GM21723 (cell line): ENCODE measurements around the gene GAS1.

Source experiments
- ATAC-seq: cut with Tn5 transposase; IDR thresholded peaks from one replicate; pipeline ENCODE4 v1.9.1; 2021; ENCODE audit warnings: mild to moderate bottlenecking, moderate library complexity; ENCODE audit not compliant: unreplicated experiment

The GAS1 gene

DNA sequence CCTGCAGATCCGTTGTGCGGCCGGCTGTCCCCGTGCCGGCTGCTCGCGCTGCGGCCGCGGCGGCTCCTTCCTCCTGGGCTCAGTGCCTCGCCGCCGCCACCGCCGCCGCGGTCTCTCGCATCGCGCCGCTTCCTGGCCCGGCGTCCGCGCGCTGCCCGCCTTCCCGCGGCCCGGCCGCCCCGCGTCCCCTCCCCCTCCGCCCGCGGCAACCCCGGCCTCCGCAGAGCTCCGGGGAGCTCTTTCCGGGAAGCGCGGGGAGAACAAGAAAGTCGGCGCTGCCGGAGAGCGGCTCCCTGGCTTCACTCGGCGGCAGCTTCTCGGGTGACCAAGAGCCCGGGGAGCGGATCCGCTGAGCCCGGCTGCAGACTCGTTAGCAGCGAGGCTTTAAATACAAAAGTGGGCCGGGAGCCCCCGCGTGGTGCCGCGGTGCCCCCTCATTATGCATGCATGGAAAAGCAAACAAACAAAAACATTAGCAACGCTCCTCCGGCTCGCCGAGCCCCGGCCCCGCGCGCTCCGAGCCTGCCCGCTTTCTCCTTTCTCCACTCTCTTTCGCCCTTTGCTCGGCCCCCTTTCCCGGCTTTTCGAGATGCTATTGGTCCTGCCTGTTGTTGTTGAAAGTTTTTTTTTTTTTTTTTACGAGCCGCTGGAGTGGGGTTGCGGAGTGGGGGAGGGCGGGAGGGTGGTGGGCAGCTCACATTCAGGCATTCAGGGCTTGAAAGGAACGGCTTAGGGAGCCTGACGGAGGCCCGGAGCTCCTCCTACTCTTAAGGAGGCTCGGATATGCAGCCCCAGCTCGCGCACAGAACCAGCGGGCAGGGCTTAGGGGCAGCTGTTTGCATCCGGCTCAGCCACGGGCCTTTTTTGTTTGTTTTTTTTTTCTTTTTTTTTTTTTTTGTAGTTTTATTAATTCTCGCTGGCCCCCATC lies at the start of gene GAS1:
Gene GAS1 (minus strand): TSS at position 361 of the 928 bp plus-strand sequence. CDS start 727 bp downstream, outside the sequence.
- peak; percentile 58 for ATAC-seq

DNA sequence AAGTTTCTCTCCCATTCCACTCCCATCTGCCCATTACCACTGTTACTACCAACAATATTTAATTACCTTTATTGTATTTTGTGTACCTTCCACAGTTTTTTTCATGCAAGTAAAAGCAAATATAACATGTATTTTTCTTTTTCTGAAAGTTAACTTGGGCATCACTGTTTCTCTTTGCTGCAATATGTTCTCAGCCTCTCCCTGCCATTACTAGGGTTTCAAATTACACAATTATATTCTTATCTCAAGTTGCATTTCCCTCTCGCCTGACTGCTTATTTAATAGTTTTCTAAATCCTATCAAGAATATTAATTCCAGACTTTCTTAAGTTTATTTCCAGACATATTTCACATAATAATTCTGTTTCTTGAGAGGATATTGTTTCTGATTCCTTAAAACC lies 46.9 kb upstream of the GAS1 start:
- no peak for ATAC-seq

- no peak for ATAC-seq
Observed at GRCh38 chr9:86993830-86994229, 46.5 kb upstream of the GAS1 start.

GRCh38 chr9:86991077-86991476 lies 43.8 kb upstream of the GAS1 start:
- no peak for ATAC-seq

DNA sequence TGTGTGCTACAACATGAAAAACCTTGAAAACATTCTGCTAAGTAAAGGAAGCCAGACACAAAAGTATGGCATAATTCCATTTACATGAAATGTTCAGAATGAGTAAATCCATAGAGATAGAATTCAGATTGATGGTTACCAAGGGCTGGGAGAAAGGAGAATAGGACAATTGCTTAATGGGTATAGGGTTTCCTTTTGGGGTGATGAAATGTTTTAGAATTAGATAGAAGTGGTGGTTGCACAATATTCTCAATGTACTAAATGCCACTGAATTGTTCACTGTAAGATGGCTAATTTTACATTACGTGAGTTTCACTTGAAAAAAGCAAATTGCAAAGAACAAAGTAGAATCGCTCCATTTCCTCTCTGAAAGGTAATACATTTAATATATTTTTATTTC lies 43.0 kb upstream of the GAS1 start:
- no peak for ATAC-seq

DNA sequence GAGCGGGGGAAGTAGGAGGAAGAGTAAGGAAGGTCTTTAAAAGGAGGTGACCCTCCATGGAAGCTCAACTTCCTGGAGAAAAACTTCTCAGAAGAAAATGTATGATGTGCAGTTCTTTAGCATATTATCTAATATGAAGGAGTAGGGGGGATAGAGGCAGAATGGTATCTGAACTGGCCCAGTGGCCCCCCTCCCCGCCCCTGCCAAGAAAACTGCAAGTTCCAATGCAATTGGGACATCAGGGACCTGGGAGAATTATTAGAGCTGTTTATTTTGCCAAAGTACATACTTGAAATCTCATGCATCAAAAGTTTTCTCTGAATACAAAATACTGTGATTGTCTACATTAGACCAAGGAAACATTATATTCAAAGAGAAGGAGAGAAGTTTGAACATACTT lies 40.6 kb upstream of the GAS1 start:
- no peak for ATAC-seq

GRCh38 chr9:86985132-86985647 lies 37.9 kb upstream of the GAS1 start:
- no peak for ATAC-seq

GRCh38 chr9:86983620-86984259 lies 36.4 kb upstream of the GAS1 start:
- no peak for ATAC-seq

- no peak for ATAC-seq
Observed at GRCh38 chr9:86983249-86983619, 35.9 kb upstream of the GAS1 start.

- no peak for ATAC-seq
Observed at GRCh38 chr9:86980802-86981201, 33.5 kb upstream of the GAS1 start.

DNA sequence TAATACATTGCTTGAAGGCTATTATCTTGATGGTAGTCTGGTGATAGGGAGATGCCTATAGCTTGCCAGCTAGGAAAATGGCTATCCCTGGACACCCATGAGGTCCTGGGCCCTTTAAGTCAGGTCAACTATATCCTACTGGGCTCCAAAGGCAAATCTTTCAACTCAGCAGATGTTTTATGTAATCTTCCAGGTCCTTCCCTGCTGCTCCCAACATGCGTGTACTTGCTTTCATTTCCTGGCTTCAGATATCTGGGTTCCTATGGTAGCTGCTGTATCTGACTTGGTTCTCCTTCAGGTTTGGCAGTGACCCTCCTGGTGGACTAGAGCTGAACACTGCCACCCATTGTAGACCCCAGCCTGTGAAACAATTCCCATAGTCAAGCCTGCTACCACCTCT lies 32.4 kb upstream of the GAS1 start:
- ATAC-seq, result no peak

GRCh38 chr9:86978922-86979474 lies 31.7 kb upstream of the GAS1 start:
- no peak for ATAC-seq

GRCh38 chr9:86978413-86978812 lies 31.1 kb upstream of the GAS1 start:
- ATAC-seq, result no peak

DNA sequence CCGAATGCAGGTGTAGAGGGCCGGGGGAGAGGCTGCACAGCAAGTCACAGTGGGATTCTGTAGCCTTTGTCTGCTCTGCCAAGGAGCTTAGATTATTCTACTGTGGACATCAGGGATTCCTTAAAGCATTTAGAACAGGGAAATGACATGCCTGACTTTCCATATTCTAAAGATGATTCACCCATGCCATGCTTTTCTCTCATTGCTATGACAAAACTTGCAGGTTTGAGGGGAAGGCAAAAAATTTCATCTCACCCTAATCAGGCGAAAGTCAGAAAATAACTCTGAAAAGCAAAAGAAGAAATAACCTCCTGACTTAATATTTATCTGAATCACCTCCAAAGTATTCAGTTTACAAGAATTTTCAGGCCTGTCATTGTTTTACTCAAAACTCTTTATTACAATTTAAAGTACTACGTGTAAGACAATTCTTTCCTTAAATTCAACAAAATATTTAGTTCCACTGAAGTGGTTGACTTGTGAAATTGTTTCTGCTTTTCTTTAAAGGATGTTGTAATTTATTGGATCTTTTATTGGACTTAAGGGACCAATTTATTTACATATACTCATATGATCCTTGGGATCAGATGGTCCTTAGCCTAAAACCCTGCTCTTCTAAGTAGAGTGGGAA lies 30.0 kb upstream of the GAS1 start:
- no peak for ATAC-seq

- ATAC-seq, result no peak
Observed at GRCh38 chr9:86975606-86976005, 28.3 kb upstream of the GAS1 start.

GRCh38 chr9:86975036-86975435 lies 27.7 kb upstream of the GAS1 start:
- no peak for ATAC-seq

DNA sequence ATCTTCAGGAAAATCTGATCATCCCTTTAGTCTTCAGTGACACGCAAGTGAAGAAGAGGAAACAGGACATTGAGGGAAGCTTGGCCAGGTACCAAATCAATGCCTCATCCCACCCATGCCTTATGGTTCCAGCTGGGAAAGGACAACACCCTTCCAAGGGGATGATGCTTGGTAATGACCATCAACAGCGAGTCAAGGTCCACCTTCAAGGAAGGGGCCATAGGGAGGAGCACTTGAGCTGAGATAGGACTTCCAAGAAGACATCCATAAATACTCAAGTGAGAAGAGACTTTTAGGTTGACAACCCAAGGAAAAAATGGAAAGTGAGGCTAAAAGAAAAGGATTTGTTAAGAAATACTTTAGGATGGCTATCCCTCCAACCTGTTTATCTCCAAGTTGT lies 27.1 kb upstream of the GAS1 start:
- no peak for ATAC-seq

GRCh38 chr9:86971742-86972141 lies 24.4 kb upstream of the GAS1 start:
- ATAC-seq, result no peak

GRCh38 chr9:86968258-86968920 lies 21.1 kb upstream of the GAS1 start:
- no peak for ATAC-seq

GRCh38 chr9:86966852-86967511 lies 19.7 kb upstream of the GAS1 start:
- no peak for ATAC-seq
